ENCODE data around the gene DNASE1L1.
A peak's percentile ranks its signal among the peaks of the same experiment; 100 is the strongest.

The DNASE1L1 gene

GRCh38 chrX:154403192-154403591, 5.9 kb downstream of the DNASE1L1 start:
- no peak for TF ChIP-seq CTCF (IDR thresholded peaks at IDR 0.05; ENCODE audit: low read depth, low read length)
- no peak overlapping the region for H3K4me3 ChIP-seq (ENCODE audit: low read depth, low read length)

- H3K4me3 ChIP-seq (ENCODE audit: low read depth, low read length) = no peak overlapping the region
- no peak for TF ChIP-seq CTCF (IDR thresholded peaks at IDR 0.05; ENCODE audit: low read depth, low read length)
Observed at GRCh38 chrX:154402622-154403127, 6.4 kb downstream of the DNASE1L1 start.

- TF ChIP-seq CTCF (IDR thresholded peaks at IDR 0.05; ENCODE audit: low read depth, low read length) = no peak
- no peak overlapping the region for H3K4me3 ChIP-seq (ENCODE audit: low read depth, low read length)
Observed at GRCh38 chrX:154401918-154402621, 7.0 kb downstream of the DNASE1L1 start.

- TF ChIP-seq CTCF (IDR thresholded peaks at IDR 0.05; ENCODE audit: low read depth, low read length) = no peak
- H3K4me3 ChIP-seq (ENCODE audit: low read depth, low read length) = no peak overlapping the region
Observed at GRCh38 chrX:154401045-154401799, 7.8 kb downstream of the DNASE1L1 start.

GRCh38 chrX:154400369-154400817, 8.7 kb downstream of the DNASE1L1 start:
- H3K4me3 ChIP-seq (ENCODE audit: low read depth, low read length) = peak overlapping the region; percentile 82

- H3K4me3 ChIP-seq (ENCODE audit: low read depth, low read length) = peak overlapping the region; percentile 82
- no peak for TF ChIP-seq CTCF (IDR thresholded peaks at IDR 0.05; ENCODE audit: low read depth, low read length)
Observed at GRCh38 chrX:154399527-154400368, 9.3 kb downstream of the DNASE1L1 start.

GRCh38 chrX:154398668-154399526, 10.2 kb downstream of the DNASE1L1 start:
- TF ChIP-seq CTCF (IDR thresholded peaks at IDR 0.05; ENCODE audit: low read depth, low read length) = peak; percentile 65
- H3K4me3 ChIP-seq (ENCODE audit: low read depth, low read length) = peak overlapping the region; percentile 82

All from WI38 (cell line).